Measurements from ENCODE around the gene ATP2B3. TPM values are rescaled to one million over a fixed set of nuclear protein-coding genes. Genes with fewer than 3 reads are reported as not detected.

The ATP2B3 gene
- total RNA-seq (ENCODE audit: low replicate concordance): 0.26 and 0.43 TPM in 2 replicates
- long read RNA-seq: 0 reads

DNA sequence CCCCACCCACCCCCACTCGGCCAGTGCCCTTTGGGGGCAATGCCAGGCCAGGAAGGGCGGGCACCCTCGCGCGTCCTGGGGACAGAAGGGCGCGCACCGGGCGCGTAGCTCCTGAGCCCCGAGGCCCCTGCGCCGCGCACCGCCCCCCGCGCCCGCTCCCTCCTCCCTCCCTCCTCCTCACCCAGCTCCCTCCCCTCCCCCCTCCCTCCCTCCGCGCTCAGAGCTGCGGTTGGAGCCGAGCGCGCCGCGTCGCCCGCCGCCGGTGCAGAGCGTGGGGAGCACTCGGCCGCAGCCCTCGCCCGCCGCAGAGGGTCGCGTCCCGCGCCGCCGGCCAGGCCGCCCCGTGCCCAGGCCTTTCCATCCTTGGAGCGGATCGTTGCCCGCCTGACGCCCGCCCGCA, at the start of gene ATP2B3:
Gene ATP2B3 (plus strand): TSS at position 220 of the 400 bp plus-strand sequence. CDS start 18,606 bp downstream, outside the sequence.
- H3K27ac Mint-ChIP-seq: no peak within 1 kb of the TSS
- H3K27me3 Mint-ChIP-seq: peaks cover 44% of the 10 kb centered on the region
- no peaks in the 10 kb centered on the region for H3K9me3 Mint-ChIP-seq
- no peaks in the 10 kb centered on the region for H3K36me3 Mint-ChIP-seq
- TF ChIP-seq, protein P1, sequence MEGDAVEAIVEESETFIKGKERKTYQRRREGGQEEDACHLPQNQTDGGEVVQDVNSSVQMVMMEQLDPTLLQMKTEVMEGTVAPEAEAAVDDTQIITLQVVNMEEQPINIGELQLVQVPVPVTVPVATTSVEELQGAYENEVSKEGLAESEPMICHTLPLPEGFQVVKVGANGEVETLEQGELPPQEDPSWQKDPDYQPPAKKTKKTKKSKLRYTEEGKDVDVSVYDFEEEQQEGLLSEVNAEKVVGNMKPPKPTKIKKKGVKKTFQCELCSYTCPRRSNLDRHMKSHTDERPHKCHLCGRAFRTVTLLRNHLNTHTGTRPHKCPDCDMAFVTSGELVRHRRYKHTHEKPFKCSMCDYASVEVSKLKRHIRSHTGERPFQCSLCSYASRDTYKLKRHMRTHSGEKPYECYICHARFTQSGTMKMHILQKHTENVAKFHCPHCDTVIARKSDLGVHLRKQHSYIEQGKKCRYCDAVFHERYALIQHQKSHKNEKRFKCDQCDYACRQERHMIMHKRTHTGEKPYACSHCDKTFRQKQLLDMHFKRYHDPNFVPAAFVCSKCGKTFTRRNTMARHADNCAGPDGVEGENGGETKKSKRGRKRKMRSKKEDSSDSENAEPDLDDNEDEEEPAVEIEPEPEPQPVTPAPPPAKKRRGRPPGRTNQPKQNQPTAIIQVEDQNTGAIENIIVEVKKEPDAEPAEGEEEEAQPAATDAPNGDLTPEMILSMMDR (conservative IDR thresholded peaks at IDR 0.05): no peak
- peak within 1 kb of the TSS; percentile 74 for H3K4me3 Mint-ChIP-seq
- DNase-seq (ENCODE audit: extremely low spot score, unreplicated experiment): no peak
- H3K4me1 Mint-ChIP-seq (ENCODE audit: unreplicated experiment): no peaks in the 10 kb centered on the region

DNA sequence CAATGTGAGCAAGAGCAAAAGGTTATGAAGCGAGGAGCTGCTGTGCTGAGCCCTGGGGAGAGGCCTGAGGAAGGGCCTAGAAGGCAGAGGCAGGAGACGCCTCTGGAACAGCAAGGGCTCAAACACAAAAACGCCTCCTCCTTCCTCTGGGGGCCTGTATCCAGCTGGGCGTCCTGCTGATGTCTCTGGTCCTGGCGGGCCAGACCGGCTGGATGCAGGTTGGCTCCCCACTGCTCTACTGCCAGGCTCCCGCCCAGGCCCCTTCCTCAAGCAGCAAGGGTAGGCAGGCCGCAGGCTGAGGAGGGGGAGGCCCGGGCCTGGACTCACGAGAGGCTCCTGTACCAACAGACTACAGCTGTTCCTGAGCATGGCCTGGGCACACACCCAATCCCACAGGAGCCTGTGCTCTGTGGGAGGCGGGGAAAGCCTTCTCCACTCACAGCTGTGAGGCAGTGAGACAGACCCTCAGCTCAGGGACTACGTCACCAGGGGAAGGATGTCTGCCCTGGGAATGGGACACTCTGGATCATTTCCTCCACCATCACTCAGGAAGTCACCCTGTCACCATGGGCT, 49.3 kb upstream of the ATP2B3 start:
- DNase-seq (ENCODE audit: extremely low spot score, unreplicated experiment): no peak
- H3K27me3 Mint-ChIP-seq: no peaks in the 10 kb centered on the region
- no peak overlapping the region for H3K4me3 Mint-ChIP-seq
- no peaks in the 10 kb centered on the region for H3K4me1 Mint-ChIP-seq (ENCODE audit: unreplicated experiment)
- TF ChIP-seq, protein P1 (conservative IDR thresholded peaks at IDR 0.05): no peak
- H3K27ac Mint-ChIP-seq: no peak overlapping the region
- no peaks in the 10 kb centered on the region for H3K36me3 Mint-ChIP-seq
- no peaks in the 10 kb centered on the region for H3K9me3 Mint-ChIP-seq

DNA sequence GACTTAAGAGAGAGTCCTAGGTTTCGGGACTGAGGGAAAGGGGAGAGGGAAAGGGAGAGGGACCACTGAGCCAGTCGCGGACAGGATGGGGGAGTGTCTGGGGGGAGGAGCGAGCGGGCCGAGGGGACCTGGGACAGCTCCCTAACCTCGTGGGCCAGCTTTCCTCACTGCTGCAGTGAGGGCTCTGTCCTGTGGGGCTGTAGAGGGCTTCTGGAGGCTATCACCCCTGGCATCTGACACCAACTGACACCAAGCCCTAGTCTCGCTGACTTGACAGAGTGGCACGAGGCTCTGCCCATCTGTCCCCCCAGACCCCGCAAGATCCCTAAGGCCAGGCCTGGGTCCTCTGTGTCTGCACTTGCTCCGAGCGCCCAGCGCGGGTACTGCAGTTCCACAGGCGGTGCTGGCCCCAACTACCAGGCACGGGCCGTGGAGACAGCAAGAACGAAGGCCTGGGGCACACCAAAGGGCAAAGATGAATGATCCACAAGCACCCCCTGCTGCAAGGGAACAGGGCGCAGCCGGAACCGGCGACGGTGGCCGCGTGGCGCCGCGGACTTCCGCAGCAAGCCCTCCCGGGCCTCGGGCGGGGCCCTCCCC, 47.5 kb upstream of the ATP2B3 start:
- H3K27me3 Mint-ChIP-seq: no peaks in the 10 kb centered on the region
- no peaks in the 10 kb centered on the region for H3K4me1 Mint-ChIP-seq (ENCODE audit: unreplicated experiment)
- no peak overlapping the region for H3K27ac Mint-ChIP-seq
- H3K9me3 Mint-ChIP-seq: no peaks in the 10 kb centered on the region
- H3K36me3 Mint-ChIP-seq: no peaks in the 10 kb centered on the region
- peak overlapping the region; percentile 84 for H3K4me3 Mint-ChIP-seq
- TF ChIP-seq, protein P1 (conservative IDR thresholded peaks at IDR 0.05): peak; percentile 43
- no peak for DNase-seq (ENCODE audit: extremely low spot score, unreplicated experiment)

DNA sequence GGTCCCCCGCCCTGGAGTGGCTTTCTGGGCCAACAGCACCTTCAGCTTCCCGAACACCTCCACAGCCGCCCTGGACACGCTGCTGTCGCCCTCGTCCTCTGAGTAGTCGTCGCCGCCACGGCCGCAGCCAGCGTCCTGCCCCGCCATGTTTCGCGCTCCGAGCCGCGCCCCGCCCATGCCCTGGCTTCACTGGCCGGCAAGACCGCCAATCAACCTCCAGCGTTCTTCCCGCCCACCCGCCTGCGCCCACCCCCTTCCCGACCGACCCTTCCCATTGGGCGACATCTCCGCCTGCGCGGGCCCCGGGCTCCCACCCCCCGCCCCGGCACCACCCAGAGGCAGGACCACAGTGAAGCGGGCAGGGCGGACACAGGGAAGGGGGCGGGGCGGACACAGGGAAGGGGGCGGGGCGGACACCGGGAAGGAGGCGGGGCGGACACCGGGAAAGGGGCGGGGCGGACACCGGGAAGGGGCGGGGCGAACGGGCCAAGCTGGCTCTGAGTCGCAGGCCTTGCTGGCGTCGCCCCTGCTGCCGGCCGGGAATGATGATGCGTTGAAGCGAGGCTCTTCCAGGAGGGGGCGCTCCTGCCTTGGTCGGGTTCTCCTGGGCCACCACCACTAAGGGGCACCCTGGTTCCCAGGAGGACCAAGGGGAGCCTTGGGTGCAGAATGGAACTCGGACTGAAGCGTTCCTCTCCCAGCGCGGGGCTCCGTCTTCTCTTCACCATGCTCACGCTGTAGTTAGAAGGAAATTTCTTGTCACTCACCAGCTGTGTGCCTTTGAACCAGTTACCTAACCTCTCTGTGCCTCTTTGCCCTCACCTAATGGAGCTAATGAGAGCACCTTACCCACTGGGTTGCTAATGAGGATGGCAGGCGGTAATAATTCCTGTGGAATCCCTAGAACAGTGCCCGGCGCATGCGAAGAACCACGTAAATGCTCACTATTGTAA, 46.8 kb upstream of the ATP2B3 start, which contains the start of gene HAUS7:
Gene HAUS7 (minus strand): TSS at position 166 of the 953 bp plus-strand sequence. CDS start 19 bp downstream, at position 147.
- Mint-ChIP-seq H3K9me3 (no peaks in the 10 kb centered on the region), H3K27ac (peak within 1 kb of the TSS; percentile 65), H3K27me3 (no peaks in the 10 kb centered on the region), H3K4me1 (ENCODE audit: unreplicated experiment) (no peaks in the 10 kb centered on the region), H3K36me3 (no peaks in the 10 kb centered on the region), H3K4me3 (peak within 1 kb of the TSS; percentile 84)
- DNase-seq (ENCODE audit: extremely low spot score, unreplicated experiment): peak; percentile 88
- TF ChIP-seq, protein P1 (conservative IDR thresholded peaks at IDR 0.05): peak; percentile 77

DNA sequence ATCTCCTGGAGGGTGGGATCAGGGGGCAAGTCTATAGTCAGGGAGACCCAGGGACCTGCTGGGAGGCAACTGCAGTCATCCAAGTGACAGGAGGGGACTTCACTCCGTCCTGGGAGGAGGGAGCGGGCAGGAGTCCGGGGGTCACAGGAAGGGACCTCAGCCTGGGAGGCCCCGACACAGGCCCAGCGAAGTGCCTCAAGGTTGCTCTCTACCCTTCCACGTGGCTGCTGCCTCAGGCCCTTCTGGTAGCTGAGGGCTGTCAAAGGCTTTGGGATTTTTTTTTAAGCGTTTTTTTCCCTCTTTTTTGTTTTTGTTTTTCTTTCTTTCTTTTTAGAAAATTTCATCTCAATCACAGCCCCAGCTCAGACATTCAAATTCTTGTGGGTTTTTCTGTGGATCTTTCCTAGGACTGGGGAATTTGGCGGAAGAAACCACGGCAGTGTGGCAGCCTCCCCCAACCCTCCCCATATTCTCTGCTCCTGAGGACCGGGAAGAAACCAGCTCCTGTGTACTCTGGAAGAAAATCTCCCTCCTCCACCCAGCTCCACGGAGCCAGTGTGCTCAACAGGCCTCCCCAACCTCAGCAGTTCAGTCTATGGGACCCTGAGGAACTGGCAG, 45.7 kb upstream of the ATP2B3 start:
- H3K4me3 Mint-ChIP-seq: no peak overlapping the region
- no peak overlapping the region for H3K27ac Mint-ChIP-seq
- H3K4me1 Mint-ChIP-seq (ENCODE audit: unreplicated experiment): no peaks in the 10 kb centered on the region
- no peak for DNase-seq (ENCODE audit: extremely low spot score, unreplicated experiment)
- no peaks in the 10 kb centered on the region for H3K9me3 Mint-ChIP-seq
- H3K36me3 Mint-ChIP-seq: no peaks in the 10 kb centered on the region
- no peaks in the 10 kb centered on the region for H3K27me3 Mint-ChIP-seq
- TF ChIP-seq, protein P1 (conservative IDR thresholded peaks at IDR 0.05): no peak
